Measurements from ENCODE around the gene ERMP1.
"Not testable (repeated sequence)": the region's sequence is repeated elsewhere in the genome, so short reads cannot be mapped to it uniquely, and the experiment has no call there.

ERMP1 gene

GRCh38 chr9:5817862-5818261 is 15.1 kb downstream of the ERMP1 start:
- no peak for DNase-seq

DNA sequence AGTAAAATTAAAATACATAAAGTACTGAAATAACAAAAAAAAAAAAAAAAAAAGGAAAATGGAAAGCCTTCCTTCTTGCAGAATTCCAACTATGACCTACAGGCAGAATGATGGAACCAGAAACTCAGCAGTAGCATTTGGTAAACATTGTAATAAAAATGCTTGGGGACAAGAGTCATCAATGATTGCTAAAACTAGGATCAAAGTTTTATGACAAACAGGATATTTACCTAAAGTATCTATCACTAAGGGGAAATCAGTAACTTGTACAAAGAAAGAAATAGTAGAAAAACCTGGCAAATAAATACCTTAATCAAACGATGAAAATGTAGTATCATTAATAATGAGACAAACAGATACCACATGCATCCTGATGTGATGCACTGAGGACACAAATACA is 17.5 kb downstream of the ERMP1 start:
- no peak for DNase-seq

DNA sequence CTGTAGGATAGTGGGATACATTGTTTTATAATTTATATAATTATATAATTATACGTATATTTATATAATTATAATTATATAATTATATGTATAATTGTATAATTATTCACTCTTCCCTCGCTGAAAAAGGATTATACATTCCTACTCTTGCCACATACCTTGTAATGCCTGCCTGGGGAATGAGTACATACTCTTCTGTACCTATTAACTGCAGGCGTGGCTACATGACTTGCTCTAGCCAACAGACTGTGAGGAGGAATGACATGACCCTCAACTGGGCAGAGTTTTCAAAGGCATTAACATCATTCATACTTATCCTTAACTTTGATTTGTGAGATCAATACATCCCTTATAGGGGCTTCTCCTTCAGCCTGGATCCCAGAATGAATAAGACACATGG is 19.1 kb downstream of the ERMP1 start:
- DNase-seq: no peak

DNA sequence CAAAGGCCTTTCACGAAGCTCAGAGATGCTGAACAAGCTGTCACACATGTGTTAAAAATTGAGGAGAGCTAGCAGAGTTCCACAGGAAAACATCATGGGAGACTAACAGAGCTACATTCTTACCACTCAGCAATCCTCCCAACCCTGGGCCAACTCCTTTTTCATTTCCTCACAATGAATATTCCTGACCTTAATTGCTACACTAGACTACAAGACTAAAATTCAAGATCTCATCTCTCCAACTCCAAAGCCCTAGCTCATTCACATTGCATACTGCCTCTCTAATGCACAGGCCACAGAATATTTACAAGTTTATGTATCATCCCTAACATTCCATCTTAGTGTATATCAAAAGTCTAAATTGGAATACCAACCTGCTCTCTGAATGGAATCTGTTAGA is 21.2 kb downstream of the ERMP1 start:
- no peak for DNase-seq

DNA sequence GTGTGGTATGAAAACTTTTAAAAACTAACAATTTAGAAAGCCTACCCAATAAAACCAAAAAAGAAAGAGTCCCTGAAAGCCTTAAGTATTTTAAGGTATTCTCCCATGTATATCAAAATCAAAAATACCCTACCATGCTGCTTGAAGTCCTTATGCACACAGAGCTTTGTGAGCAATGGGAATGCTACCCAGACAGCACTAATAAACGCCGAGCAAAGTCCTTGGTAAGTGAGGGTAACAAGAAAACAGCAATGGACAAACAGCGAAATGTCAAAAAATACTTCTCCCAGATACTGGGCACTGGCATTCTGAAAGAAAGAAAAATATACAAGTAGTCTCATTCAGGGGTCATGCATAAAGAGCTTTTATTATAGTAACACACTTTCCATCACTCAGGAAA is 27.4 kb downstream of the ERMP1 start:
- no peak for DNase-seq

GRCh38 chr9:5801739-5802113 is 31.2 kb downstream of the ERMP1 start:
- no peak for DNase-seq

GRCh38 chr9:5800969-5801738 is 31.8 kb downstream of the ERMP1 start:
- DNase-seq: peak; percentile 11

DNA sequence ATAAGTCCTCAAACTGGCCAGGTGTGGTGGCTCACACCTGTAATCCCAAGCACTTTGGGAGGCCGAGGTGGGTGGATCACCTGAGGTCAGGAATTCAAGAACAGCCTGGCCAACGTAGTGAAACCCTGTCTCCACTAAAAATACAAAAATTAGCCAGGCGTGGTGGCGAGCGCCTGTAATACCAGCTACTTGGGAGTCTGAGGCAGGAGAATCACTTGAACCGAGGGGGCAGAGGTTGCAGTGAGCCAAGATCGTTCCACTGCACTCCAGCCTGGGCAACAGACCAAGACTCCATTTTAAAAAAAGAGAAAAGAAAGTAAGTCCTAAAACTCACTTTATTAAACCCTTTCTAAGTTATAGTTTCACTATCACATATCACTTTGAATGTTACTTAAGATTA is 32.5 kb downstream of the ERMP1 start:
- DNase-seq: not testable (repeated sequence)

- DNase-seq: peak; percentile 18
Measured at GRCh38 chr9:5799314-5799713, 33.6 kb downstream of the ERMP1 start.

DNA sequence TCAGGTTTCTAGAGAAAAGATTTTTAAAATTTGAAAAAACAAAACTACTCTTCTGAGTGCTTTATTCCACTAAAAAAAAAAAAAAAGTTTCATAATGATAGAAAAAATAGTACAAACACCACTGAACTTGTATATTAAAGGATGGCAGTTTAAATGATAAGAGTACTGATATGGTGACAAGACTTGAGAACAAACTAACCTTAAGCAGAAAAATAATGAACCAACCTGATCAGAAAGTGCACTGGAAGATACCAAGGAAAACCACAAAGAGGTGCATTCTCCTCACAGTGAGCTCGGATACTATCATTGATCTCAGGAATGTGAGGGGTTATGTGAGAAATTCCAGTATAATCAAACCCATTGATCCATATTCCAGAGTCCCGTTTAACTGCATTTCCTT is 34.3 kb downstream of the ERMP1 start:
- DNase-seq: no peak

- no peak for DNase-seq
Measured at GRCh38 chr9:5796298-5796697, 36.6 kb downstream of the ERMP1 start.

DNA sequence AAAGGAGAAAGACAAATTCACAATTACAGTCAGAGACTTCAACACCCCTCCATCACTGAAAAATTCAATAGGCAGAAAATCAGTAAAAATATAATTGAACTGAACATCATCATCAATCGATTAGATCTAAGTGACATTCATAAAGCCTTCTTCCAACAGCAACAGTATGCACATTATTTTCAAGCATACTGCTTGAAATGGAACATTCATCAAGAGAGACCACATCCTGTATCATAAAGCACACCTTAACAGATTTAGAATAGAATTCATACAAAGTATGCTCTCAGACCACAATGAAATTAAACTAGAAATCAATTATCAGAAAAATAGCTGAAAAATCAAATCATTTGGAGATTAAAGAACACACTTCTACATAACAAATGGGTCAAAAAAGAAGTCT is 39.1 kb downstream of the ERMP1 start:
- DNase-seq: no peak

DNA sequence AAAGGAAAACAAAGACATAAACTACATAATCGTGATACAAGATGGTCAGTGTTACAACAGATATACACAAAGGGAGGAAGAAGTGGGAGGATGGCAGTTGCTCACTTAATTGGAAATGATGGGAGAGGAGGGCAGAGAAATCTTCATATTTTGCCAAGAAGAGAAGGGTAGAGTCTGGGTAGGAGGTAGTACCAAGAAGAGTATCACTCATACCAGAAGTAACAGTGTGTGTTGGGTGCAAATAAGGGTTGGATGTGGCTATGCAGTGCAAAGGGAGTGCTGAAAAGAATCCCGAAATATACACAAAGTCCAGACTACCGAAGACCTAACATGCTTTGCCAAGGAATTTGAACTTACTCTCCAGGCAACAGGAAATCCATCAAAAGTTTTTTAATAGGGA is 41.0 kb downstream of the ERMP1 start:
- DNase-seq: no peak

DNA sequence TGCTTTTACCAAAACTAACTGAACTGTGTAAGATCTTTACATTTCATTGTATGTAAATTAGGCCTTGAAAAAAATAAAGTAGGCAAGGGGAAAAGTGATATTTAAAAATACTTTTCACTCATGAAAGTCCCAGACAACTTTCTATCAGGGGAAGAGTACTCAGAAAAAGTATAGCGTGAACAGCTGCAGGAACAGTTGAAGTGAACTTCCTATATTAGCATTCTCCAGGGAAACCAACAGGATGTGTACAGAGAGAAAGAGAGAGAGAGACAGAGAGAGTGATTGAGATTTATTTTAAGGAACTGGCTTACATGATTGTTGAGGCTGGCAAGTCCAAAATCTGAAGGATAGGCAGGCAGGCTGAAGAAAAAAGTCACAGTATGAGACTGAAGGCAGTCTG is 42.0 kb downstream of the ERMP1 start:
- DNase-seq: no peak

- DNase-seq: no peak
Measured at GRCh38 chr9:5789489-5789888, 43.4 kb downstream of the ERMP1 start.

GRCh38 chr9:5787759-5788302 is 45.1 kb downstream of the ERMP1 start:
- DNase-seq: no peak

DNA sequence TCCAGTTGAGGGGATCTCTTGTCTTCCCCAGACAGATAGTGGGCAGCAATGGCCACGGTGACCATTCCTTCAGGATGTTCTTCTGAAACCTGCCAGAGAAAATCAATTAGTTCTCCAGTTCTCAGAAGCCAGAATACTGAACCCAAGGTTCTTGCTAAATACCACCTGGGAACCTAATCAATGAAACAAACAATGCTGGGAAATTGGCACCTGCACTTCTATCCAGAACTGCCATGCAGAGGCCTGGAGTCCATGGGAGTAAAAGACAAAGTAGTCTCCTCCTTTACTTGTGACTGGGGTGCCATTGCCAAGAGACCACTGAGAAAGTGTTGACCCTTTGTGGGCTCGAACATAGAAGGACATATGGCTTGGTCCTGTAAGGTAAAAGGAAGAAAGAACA is 45.7 kb downstream of the ERMP1 start:
- no peak for DNase-seq

GRCh38 chr9:5786370-5787127 is 46.4 kb downstream of the ERMP1 start:
- no peak for DNase-seq

GRCh38 chr9:5784526-5785315 is 48.2 kb downstream of the ERMP1 start:
- DNase-seq: no peak

- no peak for DNase-seq
Measured at GRCh38 chr9:5783982-5784381, 48.9 kb downstream of the ERMP1 start.

- DNase-seq: not testable (repeated sequence)
Measured at GRCh38 chr9:5783420-5783819, 49.5 kb downstream of the ERMP1 start.

DNA sequence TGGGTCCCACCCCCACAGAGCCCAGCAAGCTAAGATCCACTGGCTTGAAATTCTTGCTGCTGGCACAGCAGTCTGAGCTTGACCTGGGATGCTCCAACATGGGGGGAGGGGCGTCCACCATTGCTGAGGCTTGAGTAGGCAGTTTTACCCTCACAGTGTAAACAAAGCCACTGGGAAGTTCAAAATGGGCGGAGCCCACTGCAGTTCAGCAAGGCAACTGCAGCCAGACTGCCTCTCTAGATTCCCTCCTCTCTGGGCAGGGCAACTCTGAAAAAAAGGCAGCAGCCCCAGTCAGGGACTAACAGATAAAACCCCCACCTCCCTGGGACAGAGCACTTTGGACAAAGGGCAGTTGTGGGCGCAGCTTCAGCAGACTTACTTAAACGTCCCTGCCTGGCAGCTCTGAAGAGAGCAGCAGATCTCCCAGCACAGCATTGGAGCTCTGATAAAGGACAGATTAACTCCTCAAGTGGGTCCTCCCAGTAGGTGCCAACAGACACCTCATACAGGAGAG is 53.2 kb downstream of the ERMP1 start:
- DNase-seq: not testable (repeated sequence)

DNA sequence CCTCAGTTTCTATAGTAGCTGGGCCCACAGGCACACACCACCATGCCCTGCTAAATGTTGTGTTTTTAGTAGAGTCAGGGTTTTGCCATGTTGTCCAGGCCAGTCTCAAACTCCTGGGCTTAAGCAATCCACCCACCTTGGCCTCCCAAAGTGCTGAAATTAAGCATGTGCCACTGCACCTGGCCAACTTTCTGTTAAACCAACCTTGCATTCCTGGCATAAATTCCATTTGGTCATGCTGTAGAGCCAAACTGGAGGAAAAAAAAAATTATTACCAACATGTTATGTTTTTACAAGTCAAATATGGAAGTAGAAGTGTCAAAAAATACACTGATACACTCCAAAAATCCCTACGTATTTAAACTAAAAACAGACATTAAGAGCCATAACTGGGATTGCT is 54.1 kb downstream of the ERMP1 start:
- no peak for DNase-seq
